Smooth muscle cell (in vitro differentiated cells): Measurements from ENCODE around the gene TUT1. TPM values are rescaled to one million over a fixed set of nuclear protein-coding genes. Genes with fewer than 3 reads are reported as not detected.

ENCODE experiments used
- DNase-seq: peaks from one replicate; lab custom pipeline; 2025; ENCODE audit not compliant: unreplicated experiment; lab: John Stamatoyannopoulos, UW
- H2AFZ ChIP-seq: fragments of 200-600 bp; sonication (generic); 2 replicates; pipeline ENCODE4 v1.6.0; 2016; ENCODE audit warnings: antibody characterized with exemption, low read depth, mild to moderate bottlenecking
- H3F3A ChIP-seq: fragments of 200-600 bp; sonication (generic); 2 replicates; pipeline ENCODE4 v1.6.0; 2017; ENCODE audit warnings: antibody characterized with exemption, low read depth
- H3K27ac ChIP-seq: fragments of 200-600 bp; sonication (generic); 2 replicates; pipeline ENCODE4 v1.5.1; 2016; ENCODE audit warnings: low read depth, mild to moderate bottlenecking
- H3K27me3 ChIP-seq: fragments of 200-600 bp; sonication (generic); 2 replicates; pipeline ENCODE4 v1.6.1; 2016; ENCODE audit warnings: low read depth, mild to moderate bottlenecking
- H3K36me3 ChIP-seq: fragments of 200-600 bp; sonication (generic); 2 replicates; pipeline ENCODE4 v1.5.1; 2016; ENCODE audit warnings: low read depth
- H3K4me1 ChIP-seq: fragments of 200-600 bp; sonication (generic); 2 replicates; pipeline ENCODE4 v1.5.1; 2016; ENCODE audit warnings: low read depth
- H3K4me2 ChIP-seq: fragments of 200-600 bp; sonication (generic); 2 replicates; pipeline ENCODE4 v1.6.0; 2016; ENCODE audit warnings: mild to moderate bottlenecking
- H3K4me3 ChIP-seq: fragments of 200-600 bp; sonication (generic); 2 replicates; pipeline ENCODE4 v1.5.1; 2016; ENCODE audit warnings: mild to moderate bottlenecking
- H3K79me2 ChIP-seq: fragments of 200-600 bp; sonication (generic); 2 replicates; pipeline ENCODE4 v1.6.0; 2016; ENCODE audit warnings: low read depth, mild to moderate bottlenecking
- H3K9ac ChIP-seq: fragments of 200-600 bp; sonication (generic); 2 replicates; pipeline ENCODE4 v1.6.0; 2016; ENCODE audit warnings: low read depth
- H3K9me3 ChIP-seq: fragments of 200-600 bp; sonication (generic); replicated peaks from 2 replicates; pipeline ENCODE4 v1.5.1; 2016; ENCODE audit warnings: low read depth
- H4K20me1 ChIP-seq: fragments of 200-600 bp; sonication (generic); 2 replicates; pipeline ENCODE4 v1.6.0; 2016; ENCODE audit warnings: low read depth
- CTCF ChIP-seq: fragments of 200-600 bp; sonication (generic); IDR thresholded peaks from 2 replicates; pipeline ENCODE4 v1.5.1; 2017; ENCODE audit warnings: borderline replicate concordance, mild to moderate bottlenecking, antibody characterized with exemption; ENCODE audit not compliant: insufficient read depth, poor library complexity, severe bottlenecking
- WGBS: methylation state at CpG from one replicate; pipeline ENCODE4 v1.1.7; 2016; ENCODE audit warnings: low lambda C conversion rate; 5-methylcytosine and 5-hydroxymethylcytosine counted together
- polyA plus RNA-seq: library from polyadenylated mRNA; unstranded; fragments of >200 nt; fragmentation: Nextera tagmentation; extraction: Ambion mirVana; gene quantifications from 2 replicates; pipeline ENCODE4 v1.2.1, GENCODE V29; 2016
- total RNA-seq: library from RNA; depleted of rRNA; stranded (reverse); fragments of >200 nt; gene quantifications from 2 replicates; pipeline ENCODE4 v1.2.3, GENCODE V29; 2014

The TUT1 gene
- total and polyA plus RNA-seq, 2 experiments from 2014 or later: 3.0 to 15.9 TPM

GRCh38 chr11:62605467-62605866 lies 14.1 kb upstream of the TUT1 start:
- Histone ChIP-seq H3K27ac (no peak overlapping the region), H3K36me3 (no peaks in the 10 kb centered on the region), H3K27me3 (no peaks in the 10 kb centered on the region), H3K79me2 (peaks cover 10% of the 10 kb centered on the region), H2AFZ (no peak overlapping the region), H3K4me2 (no peak overlapping the region), H3K9ac (no peak overlapping the region), H3K4me3 (no peak overlapping the region), H4K20me1 (peaks cover 6% of the 10 kb centered on the region), H3F3A (peaks cover 11% of the 10 kb centered on the region), H3K9me3 (no peaks in the 10 kb centered on the region), H3K4me1 (peaks cover 6% of the 10 kb centered on the region)
- TF ChIP-seq CTCF: no peak
- no peak for DNase-seq
- 97% methylated on average over 6 of the region's 6 CpGs for WGBS

GRCh38 chr11:62604460-62605120 lies 13.3 kb upstream of the TUT1 start:
- Histone ChIP-seq H3F3A (peaks cover 11% of the 10 kb centered on the region), H2AFZ (no peak overlapping the region), H3K4me2 (no peak overlapping the region), H3K9ac (no peak overlapping the region), H3K4me1 (peaks cover 15% of the 10 kb centered on the region), H3K9me3 (no peaks in the 10 kb centered on the region), H3K36me3 (no peaks in the 10 kb centered on the region), H3K79me2 (peaks cover 18% of the 10 kb centered on the region), H3K27me3 (no peaks in the 10 kb centered on the region), H4K20me1 (peaks cover 15% of the 10 kb centered on the region), H3K27ac (no peak overlapping the region), H3K4me3 (no peak overlapping the region)
- WGBS: 84% methylated on average over 13 of the region's 13 CpGs
- DNase-seq: no peak
- TF ChIP-seq CTCF: no peak

- Histone ChIP-seq H3K79me2 (peaks cover 23% of the 10 kb centered on the region), H3K4me3 (no peak overlapping the region), H3F3A (peaks cover 11% of the 10 kb centered on the region), H3K27me3 (no peaks in the 10 kb centered on the region), H3K36me3 (no peaks in the 10 kb centered on the region), H3K9ac (no peak overlapping the region), H2AFZ (no peak overlapping the region), H3K4me2 (no peak overlapping the region), H3K27ac (no peak overlapping the region), H3K9me3 (no peaks in the 10 kb centered on the region), H3K4me1 (peaks cover 19% of the 10 kb centered on the region), H4K20me1 (peaks cover 20% of the 10 kb centered on the region)
- TF ChIP-seq CTCF: no peak
- WGBS: 97% methylated on average over 8 of the region's 8 CpGs
- DNase-seq: no peak
These were observed 12.5 kb upstream of the TUT1 start for GRCh38 chr11:62603776-62604299.

- peaks cover 30% of the 10 kb centered on the region for H3K79me2 ChIP-seq
- H3K9ac ChIP-seq: no peak overlapping the region
- no peaks in the 10 kb centered on the region for H3K36me3 ChIP-seq
- DNase-seq: no peak
- no peaks in the 10 kb centered on the region for H3K9me3 ChIP-seq
- no peak overlapping the region for H2AFZ ChIP-seq
- peaks cover 27% of the 10 kb centered on the region for H4K20me1 ChIP-seq
- no peaks in the 10 kb centered on the region for H3K27me3 ChIP-seq
- 69% methylated on average over 12 of the region's 13 CpGs for WGBS
- no peak overlapping the region for H3K27ac ChIP-seq
- TF ChIP-seq CTCF: no peak
- H3F3A ChIP-seq: peaks cover 11% of the 10 kb centered on the region
- no peak overlapping the region for H3K4me3 ChIP-seq
- H3K4me1 ChIP-seq: peaks cover 19% of the 10 kb centered on the region
- peak overlapping the region; percentile 92 for H3K4me2 ChIP-seq
These were observed 11.7 kb upstream of the TUT1 start for GRCh38 chr11:62603072-62603408.
